K562 (cell line): ENCODE measurements around the gene TUBG2. TPM values are rescaled to one million over a fixed set of nuclear protein-coding genes. Genes with fewer than 3 reads are reported as not detected.

Experiments used
- ILF3 ChIP-seq: fragments of 450-650 bp; IDR thresholded peaks from 2 replicates; pipeline ENCODE4 v1.6.1; 2018; ENCODE audit warnings: antibody characterized with exemption, mild to moderate bottlenecking, moderate library complexity, borderline replicate concordance
- JUNB ChIP-seq: fragments of 450-650 bp; formaldehyde crosslinking; conservative IDR thresholded peaks from 2 replicates; pipeline ENCODE4 v1.4.0; 2020; ENCODE audit warnings: mild to moderate bottlenecking
- NCOA6 ChIP-seq: fragments of 450-650 bp; IDR thresholded peaks from 2 replicates; pipeline ENCODE4 v1.6.1; 2017; ENCODE audit warnings: mild to moderate bottlenecking
- NELFE ChIP-seq: IDR thresholded peaks from 2 replicates; pipeline ENCODE4 v1.6.1; 2011; ENCODE audit warnings: mild to moderate bottlenecking; ENCODE audit not compliant: insufficient read depth, insufficient read length
- PHTF2 ChIP-seq: fragments of 250-450 bp; sonication (Bioruptor Pico); IDR thresholded peaks from 2 replicates; pipeline ENCODE4 v1.5.0; 2021; ENCODE audit warnings: mild to moderate bottlenecking
- PTRF ChIP-seq: fragments of 450-650 bp; IDR thresholded peaks from 2 replicates; pipeline ENCODE4 v1.6.1; 2016; ENCODE audit warnings: mild to moderate bottlenecking, missing genetic modification characterization, missing compliant biosample characterization
- RUNX1 ChIP-seq: sonication (generic); IDR thresholded peaks from 2 replicates; pipeline ENCODE4 v1.6.1; 2016; ENCODE audit warnings: antibody characterized with exemption, low read depth
- TAL1 ChIP-seq: fragments of 450-650 bp; IDR thresholded peaks from 2 replicates; pipeline ENCODE4 v1.6.1; 2016; ENCODE audit warnings: mild to moderate bottlenecking
- TEAD1 ChIP-seq, 2 experiments: fragments of 450-650 bp in 1 of 2; sonication (generic) in 1 of 2; formaldehyde crosslinking; IDR thresholded peaks; 2 replicates each; pipeline versions ENCODE4 v1.4.0 to v1.8.0; 2020 to 2022; ENCODE audit warnings: mild to moderate bottlenecking in 2 of 2, missing genetic modification reagents in 1 of 2
- ZNF174 ChIP-seq: fragments of 250-450 bp; sonication (Bioruptor Pico); IDR thresholded peaks from 2 replicates; pipeline ENCODE4 v1.4.0; 2020; ENCODE audit warnings: mild to moderate bottlenecking
- polyA plus RNA-seq, 8 experiments: library from polyadenylated mRNA; depleted of rRNA in 4 of 8; stranded (reverse) in 5 of 8; unstranded in 3 of 8; fragments of >200 nt; fragmentation: Nextera tagmentation in 2 of 8; fragmentation: Illumina TruSeq in 1 of 8; extraction: Ambion mirVana in 2 of 8; extraction: Trizol in 1 of 8; gene quantifications; 2 replicates each; pipeline versions ENCODE4 v1.2.1 to v1.2.3, GENCODE V29; 2011 to 2014; ENCODE audit warnings: inconsistent platforms in 1 of 8, missing spikeins in 1 of 8
- total RNA-seq, 7 experiments: library from RNA; depleted of rRNA in 6 of 7; stranded (reverse); fragments of >200 nt in 6 of 7; fragmentation: Illumina TruSeq in 2 of 7; extraction: Trizol in 2 of 7; gene quantifications; 2 replicates each; pipeline versions ENCODE4 v1.2.1 to v1.2.3, GENCODE V29; 2011 to 2021; ENCODE audit warnings: low replicate concordance in 1 of 7
- TF ChIP-seq, protein P1 (sequence below), 2 experiments: IDR thresholded peaks in 1 of 2; conservative IDR thresholded peaks in 1 of 2; 2 replicates each; pipeline ENCODE4 v1.6.1; 2016; ENCODE audit warnings: low read depth in 2 of 2, mild to moderate bottlenecking in 1 of 2, missing compliant biosample characterization in 1 of 2, missing genetic modification characterization in 1 of 2, moderate library complexity in 1 of 2
- TF ChIP-seq, protein P2 (sequence below): sonication (generic); formaldehyde crosslinking; IDR thresholded peaks from 2 replicates; pipeline ENCODE4 v1.8.0; 2022; ENCODE audit warnings: mild to moderate bottlenecking, missing genetic modification reagents, borderline replicate concordance
- TF ChIP-seq, protein P3 (sequence below): fragments of 450-650 bp; IDR thresholded peaks from 2 replicates; pipeline ENCODE4 v1.6.1; 2016; ENCODE audit warnings: low read depth, mild to moderate bottlenecking, moderate library complexity
- TF ChIP-seq, protein P4 (sequence below): fragments of 450-650 bp; formaldehyde crosslinking; IDR thresholded peaks from 2 replicates; pipeline ENCODE4 v1.4.0; 2020; ENCODE audit warnings: mild to moderate bottlenecking, moderate library complexity
- TF ChIP-seq, protein P5 (sequence below): fragments of 250-450 bp; sonication (Bioruptor Pico); IDR thresholded peaks from 2 replicates; pipeline ENCODE4 v1.5.0; 2021
- TF ChIP-seq, protein P6 (sequence below): fragments of 250-450 bp; sonication (Bioruptor Pico); IDR thresholded peaks from 2 replicates; pipeline ENCODE4 v1.5.1; 2021; ENCODE audit warnings: mild to moderate bottlenecking
- TF ChIP-seq, protein P7 (sequence below), 2 experiments: fragments of 450-650 bp in 1 of 2; sonication (generic) in 1 of 2; formaldehyde crosslinking in 1 of 2; IDR thresholded peaks in 1 of 2; conservative IDR thresholded peaks in 1 of 2; 2 replicates each; pipeline versions ENCODE4 v1.6.1 to v1.8.1; 2016 to 2023; ENCODE audit warnings: mild to moderate bottlenecking in 2 of 2, moderate library complexity in 2 of 2, inconsistent platforms in 1 of 2, missing genetic modification reagents in 1 of 2

The TUBG2 gene
- total and polyA plus RNA-seq, 9 of the 15 experiments (the other 6 are each of a cell fraction or from before 2014, with no cell fraction given), result 0.09 to 0.80 (median 0.24) TPM; not detected in 2

DNA sequence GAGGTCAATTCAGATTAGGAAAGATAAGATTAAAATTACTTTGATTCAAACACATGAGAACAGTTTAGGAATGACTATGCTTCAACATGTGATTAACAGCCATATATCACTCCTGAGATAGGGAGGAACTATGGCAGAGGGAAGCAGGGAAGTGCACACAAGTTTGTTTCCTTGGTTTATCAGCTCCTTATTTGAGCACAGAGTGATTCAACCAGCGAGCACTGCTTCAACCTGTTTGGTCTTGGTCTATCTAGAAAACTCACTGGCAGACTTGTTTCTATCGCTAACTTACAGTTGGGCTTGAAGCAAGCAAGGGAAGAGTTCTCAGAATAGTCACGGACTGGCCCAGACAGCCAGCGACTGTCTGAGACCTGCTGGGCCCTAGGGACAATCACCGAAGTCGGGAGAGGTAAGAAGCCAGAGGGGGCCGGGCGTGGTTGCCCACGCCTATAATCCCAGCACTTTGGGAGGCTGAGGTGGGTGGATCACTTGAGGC is 26.1 kb upstream of the TUBG2 start (continued):
- TF ChIP-seq, protein P1, sequence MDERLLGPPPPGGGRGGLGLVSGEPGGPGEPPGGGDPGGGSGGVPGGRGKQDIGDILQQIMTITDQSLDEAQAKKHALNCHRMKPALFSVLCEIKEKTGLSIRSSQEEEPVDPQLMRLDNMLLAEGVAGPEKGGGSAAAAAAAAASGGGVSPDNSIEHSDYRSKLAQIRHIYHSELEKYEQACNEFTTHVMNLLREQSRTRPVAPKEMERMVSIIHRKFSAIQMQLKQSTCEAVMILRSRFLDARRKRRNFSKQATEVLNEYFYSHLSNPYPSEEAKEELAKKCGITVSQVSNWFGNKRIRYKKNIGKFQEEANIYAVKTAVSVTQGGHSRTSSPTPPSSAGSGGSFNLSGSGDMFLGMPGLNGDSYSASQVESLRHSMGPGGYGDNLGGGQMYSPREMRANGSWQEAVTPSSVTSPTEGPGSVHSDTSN (CRISPR knock-in tag; IDR thresholded peaks at IDR 0.05; ENCODE audit: low read depth), result no peak
- TF ChIP-seq, protein P1 (tag; conservative IDR thresholded peaks at IDR 0.05; ENCODE audit: low read depth), result peak; percentile 92
- TF ChIP-seq, protein P2, sequence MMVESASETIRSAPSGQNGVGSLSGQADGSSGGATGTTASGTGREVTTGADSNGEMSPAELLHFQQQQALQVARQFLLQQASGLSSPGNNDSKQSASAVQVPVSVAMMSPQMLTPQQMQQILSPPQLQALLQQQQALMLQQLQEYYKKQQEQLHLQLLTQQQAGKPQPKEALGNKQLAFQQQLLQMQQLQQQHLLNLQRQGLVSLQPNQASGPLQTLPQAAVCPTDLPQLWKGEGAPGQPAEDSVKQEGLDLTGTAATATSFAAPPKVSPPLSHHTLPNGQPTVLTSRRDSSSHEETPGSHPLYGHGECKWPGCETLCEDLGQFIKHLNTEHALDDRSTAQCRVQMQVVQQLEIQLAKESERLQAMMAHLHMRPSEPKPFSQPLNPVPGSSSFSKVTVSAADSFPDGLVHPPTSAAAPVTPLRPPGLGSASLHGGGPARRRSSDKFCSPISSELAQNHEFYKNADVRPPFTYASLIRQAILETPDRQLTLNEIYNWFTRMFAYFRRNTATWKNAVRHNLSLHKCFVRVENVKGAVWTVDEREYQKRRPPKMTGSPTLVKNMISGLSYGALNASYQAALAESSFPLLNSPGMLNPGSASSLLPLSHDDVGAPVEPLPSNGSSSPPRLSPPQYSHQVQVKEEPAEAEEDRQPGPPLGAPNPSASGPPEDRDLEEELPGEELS, result no peak
- TF ChIP-seq TEAD1 (CRISPR knock-in tag; IDR thresholded peaks at IDR 0.05) (no peak), PTRF (tag) (no peak), ILF3 (no peak), PHTF2 (CRISPR knock-in tag) (no peak), NELFE (no peak), NCOA6 (no peak), TAL1 (peak; percentile 82; the same call in 1 of the 2 replicates), RUNX1 (no peak), ZNF174 (CRISPR knock-in tag) (no peak), JUNB (no peak)
- TF ChIP-seq, protein P3, sequence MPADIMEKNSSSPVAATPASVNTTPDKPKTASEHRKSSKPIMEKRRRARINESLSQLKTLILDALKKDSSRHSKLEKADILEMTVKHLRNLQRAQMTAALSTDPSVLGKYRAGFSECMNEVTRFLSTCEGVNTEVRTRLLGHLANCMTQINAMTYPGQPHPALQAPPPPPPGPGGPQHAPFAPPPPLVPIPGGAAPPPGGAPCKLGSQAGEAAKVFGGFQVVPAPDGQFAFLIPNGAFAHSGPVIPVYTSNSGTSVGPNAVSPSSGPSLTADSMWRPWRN, result peak; percentile 23; the same call in 1 of the 2 replicates
- TF ChIP-seq, protein P4, sequence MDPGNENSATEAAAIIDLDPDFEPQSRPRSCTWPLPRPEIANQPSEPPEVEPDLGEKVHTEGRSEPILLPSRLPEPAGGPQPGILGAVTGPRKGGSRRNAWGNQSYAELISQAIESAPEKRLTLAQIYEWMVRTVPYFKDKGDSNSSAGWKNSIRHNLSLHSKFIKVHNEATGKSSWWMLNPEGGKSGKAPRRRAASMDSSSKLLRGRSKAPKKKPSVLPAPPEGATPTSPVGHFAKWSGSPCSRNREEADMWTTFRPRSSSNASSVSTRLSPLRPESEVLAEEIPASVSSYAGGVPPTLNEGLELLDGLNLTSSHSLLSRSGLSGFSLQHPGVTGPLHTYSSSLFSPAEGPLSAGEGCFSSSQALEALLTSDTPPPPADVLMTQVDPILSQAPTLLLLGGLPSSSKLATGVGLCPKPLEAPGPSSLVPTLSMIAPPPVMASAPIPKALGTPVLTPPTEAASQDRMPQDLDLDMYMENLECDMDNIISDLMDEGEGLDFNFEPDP (CRISPR knock-in tag), result no peak
- TF ChIP-seq, protein P5, sequence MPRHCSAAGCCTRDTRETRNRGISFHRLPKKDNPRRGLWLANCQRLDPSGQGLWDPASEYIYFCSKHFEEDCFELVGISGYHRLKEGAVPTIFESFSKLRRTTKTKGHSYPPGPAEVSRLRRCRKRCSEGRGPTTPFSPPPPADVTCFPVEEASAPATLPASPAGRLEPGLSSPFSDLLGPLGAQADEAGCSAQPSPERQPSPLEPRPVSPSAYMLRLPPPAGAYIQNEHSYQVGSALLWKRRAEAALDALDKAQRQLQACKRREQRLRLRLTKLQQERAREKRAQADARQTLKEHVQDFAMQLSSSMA (CRISPR knock-in tag), result no peak
- TF ChIP-seq, protein P6, sequence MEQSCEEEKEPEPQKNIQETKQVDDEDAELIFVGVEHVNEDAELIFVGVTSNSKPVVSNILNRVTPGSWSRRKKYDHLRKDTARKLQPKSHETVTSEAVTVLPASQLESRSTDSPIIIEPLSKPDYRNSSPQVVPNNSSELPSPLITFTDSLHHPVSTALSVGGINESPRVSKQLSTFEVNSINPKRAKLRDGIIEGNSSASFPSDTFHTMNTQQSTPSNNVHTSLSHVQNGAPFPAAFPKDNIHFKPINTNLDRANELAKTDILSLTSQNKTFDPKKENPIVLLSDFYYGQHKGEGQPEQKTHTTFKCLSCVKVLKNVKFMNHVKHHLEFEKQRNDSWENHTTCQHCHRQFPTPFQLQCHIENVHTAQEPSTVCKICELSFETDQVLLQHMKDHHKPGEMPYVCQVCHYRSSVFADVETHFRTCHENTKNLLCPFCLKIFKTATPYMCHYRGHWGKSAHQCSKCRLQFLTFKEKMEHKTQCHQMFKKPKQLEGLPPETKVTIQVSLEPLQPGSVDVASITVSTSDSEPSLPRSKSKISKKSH (CRISPR knock-in tag), result no peak
- TF ChIP-seq, protein P7, sequence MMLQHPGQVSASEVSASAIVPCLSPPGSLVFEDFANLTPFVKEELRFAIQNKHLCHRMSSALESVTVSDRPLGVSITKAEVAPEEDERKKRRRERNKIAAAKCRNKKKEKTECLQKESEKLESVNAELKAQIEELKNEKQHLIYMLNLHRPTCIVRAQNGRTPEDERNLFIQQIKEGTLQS (IDR thresholded peaks at IDR 0.05), result peak; percentile 33; the same call in 1 of the 2 replicates
- TF ChIP-seq, protein P7 (CRISPR knock-in tag; conservative IDR thresholded peaks at IDR 0.05), result no peak
